HUDEP-2 (cell line): ENCODE results near the gene ALDH1L1.
"Not testable (repeated sequence)": the region's sequence is repeated elsewhere in the genome, so short reads cannot be mapped to it uniquely, and the experiment has no call there.

Source experiments
- DNase-seq, 76 experiments: peaks; one replicate each; lab custom pipeline; 2025; ENCODE audit not compliant: unreplicated experiment in 76 of 76; lab: John Stamatoyannopoulos, UW

The ALDH1L1 gene

GRCh38 chr3:126108676-126109050, 71.7 kb downstream of the ALDH1L1 start:
- DNase-seq = no peak

- no peak for DNase-seq
Observed at GRCh38 chr3:126107957-126108675, 72.3 kb downstream of the ALDH1L1 start.

- DNase-seq = no peak
Observed at GRCh38 chr3:126107203-126107939, 73.0 kb downstream of the ALDH1L1 start.

- DNase-seq = no peak
Observed at GRCh38 chr3:126106336-126107202, 73.8 kb downstream of the ALDH1L1 start.

GRCh38 chr3:126105691-126106187, 74.6 kb downstream of the ALDH1L1 start:
- DNase-seq = no peak

GRCh38 chr3:126104742-126105605, 75.4 kb downstream of the ALDH1L1 start:
- DNase-seq = no peak

GRCh38 chr3:126104028-126104635, 76.3 kb downstream of the ALDH1L1 start:
- no peak for DNase-seq

GRCh38 chr3:126103121-126104027, 77.0 kb downstream of the ALDH1L1 start:
- no peak for DNase-seq

GRCh38 chr3:126102530-126102951, 77.8 kb downstream of the ALDH1L1 start:
- DNase-seq = no peak

- no peak for DNase-seq
Observed at GRCh38 chr3:126102011-126102410, 78.4 kb downstream of the ALDH1L1 start.

- no peak for DNase-seq
Observed at GRCh38 chr3:126101521-126101982, 78.8 kb downstream of the ALDH1L1 start.

GRCh38 chr3:126100634-126101301, 79.6 kb downstream of the ALDH1L1 start:
- DNase-seq = no peak

GRCh38 chr3:126100269-126100633, 80.1 kb downstream of the ALDH1L1 start:
- no peak for DNase-seq

- DNase-seq = no peak
Observed at GRCh38 chr3:126098391-126098858, 82.0 kb downstream of the ALDH1L1 start.

- DNase-seq = no peak
Observed at GRCh38 chr3:126097801-126098200, 82.6 kb downstream of the ALDH1L1 start.

- DNase-seq = not testable (repeated sequence)
Observed at GRCh38 chr3:126096274-126096673, 84.1 kb downstream of the ALDH1L1 start.

- not testable (repeated sequence) for DNase-seq
Observed at GRCh38 chr3:126092128-126092527, 88.3 kb downstream of the ALDH1L1 start.
